HepG2 (cell line): Measurements from ENCODE around the gene CMTM8. TPM values are rescaled to one million over a fixed set of nuclear protein-coding genes. Genes with fewer than 3 reads are reported as not detected.

Experiments used
- ARID3A ChIP-seq: IDR thresholded peaks from 2 replicates; pipeline ENCODE4 v1.6.1; 2012; ENCODE audit warnings: low read depth, low read length, improper control_type of control experiment
- CEBPB ChIP-seq: IDR thresholded peaks from 2 replicates; pipeline ENCODE4 v1.6.1; 2011; ENCODE audit warnings: low read depth, low read length, improper control_type of control experiment, borderline replicate concordance
- MED1 ChIP-seq: sonication (generic); formaldehyde crosslinking; IDR thresholded peaks from 2 replicates; pipeline ENCODE4 v1.4.0; 2020; ENCODE audit warnings: missing genetic modification reagents
- MYNN ChIP-seq: sonication (generic); formaldehyde crosslinking; IDR thresholded peaks from 2 replicates; pipeline ENCODE4 v1.4.0; 2020; ENCODE audit warnings: mild to moderate bottlenecking, low read depth, missing genetic modification reagents
- SMAD1 ChIP-seq: sonication (generic); formaldehyde crosslinking; IDR thresholded peaks from 2 replicates; pipeline ENCODE4 v1.4.0; 2020; ENCODE audit warnings: missing genetic modification reagents, low read depth, mild to moderate bottlenecking, borderline replicate concordance
- SP4 ChIP-seq: sonication (generic); formaldehyde crosslinking; IDR thresholded peaks from 2 replicates; pipeline ENCODE4 v1.8.1; 2023; ENCODE audit warnings: mild to moderate bottlenecking, missing genetic modification reagents
- TERF1 ChIP-seq: sonication (generic); formaldehyde crosslinking; IDR thresholded peaks from 2 replicates; pipeline ENCODE4 v1.8.0; 2022; ENCODE audit warnings: mild to moderate bottlenecking, missing genetic modification reagents, moderate library complexity
- TFAP4 ChIP-seq: sonication (generic); IDR thresholded peaks from 2 replicates; pipeline ENCODE4 v1.6.1; 2016; ENCODE audit warnings: low read depth, borderline replicate concordance
- ZC3H13 ChIP-seq: sonication (generic); formaldehyde crosslinking; IDR thresholded peaks from 2 replicates; pipeline ENCODE4 v1.8.1; 2023; ENCODE audit warnings: mild to moderate bottlenecking, missing genetic modification reagents, moderate library complexity
- ZMYM3 ChIP-seq: sonication (generic); formaldehyde crosslinking; IDR thresholded peaks from 2 replicates; pipeline ENCODE4 v1.5.1; 2020; ENCODE audit warnings: mild to moderate bottlenecking, missing genetic modification reagents
- ZNF512 ChIP-seq: sonication (generic); formaldehyde crosslinking; IDR thresholded peaks from 2 replicates; pipeline ENCODE4 v1.4.0; 2020; ENCODE audit warnings: mild to moderate bottlenecking, missing genetic modification reagents
- ZNF597 ChIP-seq: sonication (generic); formaldehyde crosslinking; IDR thresholded peaks from 2 replicates; pipeline ENCODE4 v1.5.0; 2020; ENCODE audit warnings: missing genetic modification reagents
- ZNF616 ChIP-seq: sonication (generic); formaldehyde crosslinking; IDR thresholded peaks from 2 replicates; pipeline ENCODE4 v1.5.0; 2020; ENCODE audit warnings: low read depth, mild to moderate bottlenecking, missing genetic modification reagents
- ZNF770 ChIP-seq: sonication (generic); formaldehyde crosslinking; IDR thresholded peaks from 2 replicates; pipeline ENCODE4 v1.5.0; 2020; ENCODE audit warnings: mild to moderate bottlenecking, missing genetic modification reagents
- ZNF780A ChIP-seq: sonication (generic); formaldehyde crosslinking; IDR thresholded peaks from 2 replicates; pipeline ENCODE4 v1.8.0; 2022; ENCODE audit warnings: mild to moderate bottlenecking, missing genetic modification reagents, moderate library complexity
- ZNF879 ChIP-seq: sonication (generic); formaldehyde crosslinking; IDR thresholded peaks from 2 replicates; pipeline ENCODE4 v1.8.1; 2023; ENCODE audit warnings: missing genetic modification reagents
- polyA plus RNA-seq, 8 experiments: library from polyadenylated mRNA; depleted of rRNA in 3 of 8; stranded (reverse) in 7 of 8; unstranded in 1 of 8; fragments of >200 nt; fragmentation: Illumina TruSeq in 4 of 8; extraction: Trizol in 4 of 8; gene quantifications; 2 replicates each; pipeline versions ENCODE4 v1.2.1 to v1.2.3, GENCODE V29; 2011 to 2016; ENCODE audit warnings: low read depth in 4 of 8, missing spikeins in 1 of 8, mixed read lengths in 1 of 8; ENCODE audit not compliant: insufficient read depth in 1 of 8
- total RNA-seq, 5 experiments: library from RNA; depleted of rRNA; stranded (reverse); fragments of >200 nt; fragmentation: Illumina TruSeq; extraction: Trizol; gene quantifications; 2 replicates each; pipeline ENCODE4 v1.2.3, GENCODE V29; 2016; ENCODE audit warnings: low read depth in 1 of 5

The CMTM8 gene
- total and polyA plus RNA-seq, 2 of the 13 experiments (the other 11 are each of a cell fraction or from before 2014, with no cell fraction given): 8.9 to 15.8 TPM

- TF ChIP-seq ZNF512 (CRISPR knock-in tag): no peak
- no peak for TF ChIP-seq ZNF597 (CRISPR knock-in tag)
- peak; percentile 40; the same call in 1 of the 2 replicates for TF ChIP-seq ZNF770 (CRISPR knock-in tag)
- TF ChIP-seq MED1: no peak
- peak; percentile 68; the same call in 1 of the 2 replicates for TF ChIP-seq ZNF879 (CRISPR knock-in tag)
- no peak for TF ChIP-seq ARID3A
- TF ChIP-seq ZNF780A (CRISPR knock-in tag): 0 out of 2 replicates have a peak, but pooled peaks have one; percentile 50
- TF ChIP-seq ZNF616: peak; percentile 44; the same call in 1 of the 2 replicates
- TF ChIP-seq SMAD1 (CRISPR knock-in tag): no peak
- no peak for TF ChIP-seq CEBPB
- peak; percentile 78; the same call in 1 of the 2 replicates for TF ChIP-seq ZC3H13
- 0 out of 2 replicates have a peak, but pooled peaks have one; percentile 59 for TF ChIP-seq MYNN (CRISPR knock-in tag)
- TF ChIP-seq ZMYM3 (CRISPR knock-in tag): peak; percentile 48; the same call in 1 of the 2 replicates
- TF ChIP-seq TERF1 (CRISPR knock-in tag): no peak
- TF ChIP-seq SP4 (CRISPR knock-in tag): no peak
- peak; percentile 77; the same call in 1 of the 2 replicates for TF ChIP-seq TFAP4
These were observed 163.1 kb downstream of the CMTM8 start (continued) for GRCh38 chr3:32401556-32402081.
